Lower leg skin (tissue), 4 donors: ENCODE measurements around the gene NECTIN1. TPM values are rescaled to one million over a fixed set of nuclear protein-coding genes. Genes with fewer than 3 reads are reported as not detected.
A peak's percentile ranks its signal among the peaks of the same experiment; 100 is the strongest.

Source experiments
- DNase-seq, 2 donors: peaks; one replicate each; pipeline ENCODE4 v3.0.0-alpha.2; 2019; ENCODE audit warnings: low spot score in 2 of 2
- H3K4me3 ChIP-seq: fragments of 200-600 bp; sonication (generic); 2 replicates; pipeline ENCODE4 v1.5.1; 2017; ENCODE audit warnings: mild to moderate bottlenecking, low read depth; ENCODE audit not compliant: poor library complexity, severe bottlenecking
- CTCF ChIP-seq, 3 donors: fragments of 450-650 bp; IDR thresholded peaks; one replicate each; pipeline ENCODE4 v1.5.1; 2016; ENCODE audit warnings: antibody characterized with exemption in 3 of 3, mild to moderate bottlenecking in 3 of 3, moderate library complexity in 2 of 3
- POLR2A ChIP-seq, 2 donors: fragments of 450-650 bp; IDR thresholded peaks; one replicate each; pipeline ENCODE4 v1.6.1; 2016 to 2017; ENCODE audit warnings: antibody characterized with exemption in 2 of 2, mild to moderate bottlenecking in 1 of 2, moderate library complexity in 1 of 2
- WGBS, 2 donors: methylation state at CpG; one replicate each; pipeline ENCODE4 v1.1.5; 2018; 5-methylcytosine and 5-hydroxymethylcytosine counted together
- intact Hi-C: fragments of 100-400 bp; cut with DNase I; formaldehyde crosslinking; loops from one replicate; pipeline ENCODE4 v1.15.0; 2023; ENCODE audit warnings: low total_unique reads
- total RNA-seq, 4 donors: library from RNA; depleted of rRNA; stranded (reverse); fragments of >200 nt; gene quantifications; one replicate each; pipeline ENCODE4 v1.1.0, GENCODE V29; 2016

NECTIN1 gene
- total RNA-seq, 4 donors from 2014 or later, result 111 to 142 (median 130) TPM

GRCh38 chr11:119593346-119593745 is 135.7 kb downstream of the NECTIN1 start:
- intact Hi-C loops, result no loop called here
- no peak overlapping the region for H3K4me3 ChIP-seq
- TF ChIP-seq POLR2A (IDR thresholded peaks at IDR 0.05), result no peak
- TF ChIP-seq CTCF (IDR thresholded peaks at IDR 0.05), result no peak
- no peak for DNase-seq
- WGBS, 2 donors, result 45 to 56% methylated on average over 1 of the region's 1 CpG

GRCh38 chr11:119592642-119593041 is 136.4 kb downstream of the NECTIN1 start:
- no peak overlapping the region for H3K4me3 ChIP-seq
- peak; percentile 67 to 90 for DNase-seq
- TF ChIP-seq POLR2A (IDR thresholded peaks at IDR 0.05) (no peak), CTCF (IDR thresholded peaks at IDR 0.05) (no peak)
- intact Hi-C loops, result no loop called here
- 16 to 23% methylated on average over 5 of the region's 5 CpGs for WGBS, 2 donors

- DNase-seq, result no peak
- no peak for TF ChIP-seq POLR2A (IDR thresholded peaks at IDR 0.05)
- no peak for TF ChIP-seq CTCF (IDR thresholded peaks at IDR 0.05)
- 43 to 45% methylated on average over 5 of the region's 5 CpGs for WGBS, 2 donors
- intact Hi-C loops, result no loop called here
- H3K4me3 ChIP-seq, result no peak overlapping the region
Measured at GRCh38 chr11:119591836-119592310, 137.1 kb downstream of the NECTIN1 start.

GRCh38 chr11:119590651-119591351 is 138.2 kb downstream of the NECTIN1 start:
- intact Hi-C loops, result no loop called here
- H3K4me3 ChIP-seq, result no peak overlapping the region
- 58 to 74% methylated on average over 4 of the region's 4 CpGs for WGBS, 2 donors
- TF ChIP-seq POLR2A (IDR thresholded peaks at IDR 0.05), result no peak
- TF ChIP-seq CTCF (IDR thresholded peaks at IDR 0.05), result no peak
- DNase-seq, result peak in 1 of 2 donors; percentile 33

GRCh38 chr11:119589001-119589400 is 140.0 kb downstream of the NECTIN1 start:
- TF ChIP-seq CTCF (IDR thresholded peaks at IDR 0.05) (no peak), POLR2A (IDR thresholded peaks at IDR 0.05) (no peak)
- no peak overlapping the region for H3K4me3 ChIP-seq
- no peak for DNase-seq
- intact Hi-C loops, result no loop called here
